ENCODE results near the gene TRPV5. TPM values are rescaled to one million over a fixed set of nuclear protein-coding genes. Genes with fewer than 3 reads are reported as not detected.
A peak's percentile ranks its signal among the peaks of the same experiment; 100 is the strongest.

The TRPV5 gene
- total and polyA plus RNA-seq, 2 of the 4 experiments (the other 2 are of a cell fraction) = not detected

- intact Hi-C loops (cut with micrococcal nuclease) = no loop called here
These were observed 66.0 kb downstream of the TRPV5 start for GRCh38 chr7:142867398-142868187.

More at GRCh38 chr7:142867398-142868187, 66.0 kb downstream of the TRPV5 start:
- H3K27me3 ChIP-seq (ENCODE audit: control insufficient read depth, insufficient read depth, low read length) = no peaks in the 10 kb centered on the region
- H2AFZ ChIP-seq (replicated peaks; ENCODE audit: low read length, poor library complexity) = no peak overlapping the region
- no peak overlapping the region for H4K91ac ChIP-seq (ENCODE audit: insufficient read depth, low read depth, low read length)
- no peak for DNase-seq
- no peak overlapping the region for H2BK120ac ChIP-seq (ENCODE audit: low read depth, low read length)
- H3K4me3 ChIP-seq (ENCODE audit: insufficient read depth, low read depth, low read length) = no peak overlapping the region
- no peak overlapping the region for H3K18ac ChIP-seq (ENCODE audit: low read depth, low read length)
- H2BK20ac ChIP-seq (ENCODE audit: low read depth, low read length) = no peak overlapping the region
- CTCF ChIA-PET = no interaction called here
- H3K9me3 ChIP-seq (ENCODE audit: control insufficient read depth, insufficient read depth, low read length) = no peaks in the 10 kb centered on the region
- no peaks in the 10 kb centered on the region for H3K79me1 ChIP-seq (ENCODE audit: low read depth in 1 of 2, low read length in 2 of 2)
- ATAC-seq (ENCODE audit: low read depth) = no peak
- no peak overlapping the region for H2BK15ac ChIP-seq (ENCODE audit: low read depth, low read length)
- no peak overlapping the region for H3K9ac ChIP-seq (ENCODE audit: low read depth, low read length)
- no peak overlapping the region for H3K4ac ChIP-seq (ENCODE audit: low read depth, low read length)
- no peak overlapping the region for H3K56ac ChIP-seq (ENCODE audit: extremely low read depth, insufficient read depth, low read length)
- H3K36me3 ChIP-seq (ENCODE audit: control insufficient read depth, insufficient read depth, low read length) = no peaks in the 10 kb centered on the region
- H3K4me1 ChIP-seq (ENCODE audit: control insufficient read depth, insufficient read depth, low read length) = no peaks in the 10 kb centered on the region
- H4K20me1 ChIP-seq (ENCODE audit: insufficient read depth, low read length) = no peaks in the 10 kb centered on the region
- H2BK5ac ChIP-seq (ENCODE audit: low read depth, low read length, poor library complexity, severe bottlenecking) = peak overlapping the region; percentile 13
- H3K4me2 ChIP-seq (ENCODE audit: low read depth, low read length) = no peak overlapping the region
- no peak overlapping the region for H4K8ac ChIP-seq (ENCODE audit: low read depth in 2 of 2, low read length in 2 of 2)
- in situ Hi-C loops (cut with MboI; ENCODE audit: low sequenced_read_pairs) (no loop called here), dilution Hi-C loops (cut with HindIII; ENCODE audit: low sequenced_read_pairs, unreplicated experiment) (no loop called here)
- H3K9me1 ChIP-seq (ENCODE audit: insufficient read depth, low read length) = no peaks in the 10 kb centered on the region
- WGBS, 2 experiments (ENCODE audit: extremely low coverage in 2 of 2, insufficient read length in 1 of 2) = 39% methylated on average over 9 of the region's 18 CpGs; no CpG with 5 or more reads in 1 of the 2 experiments
- H2AK9ac ChIP-seq (replicated peaks; ENCODE audit: low read depth, low read length, poor library complexity) = no peak overlapping the region
- H3K23ac ChIP-seq (ENCODE audit: low read depth, low read length) = no peak overlapping the region
- TF ChIP-seq SMC3 (IDR thresholded peaks at IDR 0.05; ENCODE audit: low read depth, low read length) (no peak), FOS (IDR thresholded peaks at IDR 0.05; ENCODE audit: low read depth, low read length) (no peak), RCOR1 (IDR thresholded peaks at IDR 0.05; ENCODE audit: insufficient replicate concordance, low read length) (no peak), MAZ (IDR thresholded peaks at IDR 0.05; ENCODE audit: borderline replicate concordance, low read depth, low read length) (no peak), POLR2A (IDR thresholded peaks at IDR 0.05; ENCODE audit: low read depth, low read length) (no peak), CEBPB (IDR thresholded peaks at IDR 0.05; ENCODE audit: low read depth, low read length) (no peak), RAD21 (IDR thresholded peaks at IDR 0.05; ENCODE audit: low read length) (no peak), BHLHE40 (IDR thresholded peaks at IDR 0.05; ENCODE audit: low read depth, low read length) (no peak), RFX5 (IDR thresholded peaks at IDR 0.05; ENCODE audit: low read depth, low read length) (no peak)
- no peak overlapping the region for H4K5ac ChIP-seq (ENCODE audit: low read depth, low read length)
- POLR2A ChIA-PET (ENCODE audit: unreplicated experiment) = no interaction called here
- H2AK5ac ChIP-seq (ENCODE audit: low read depth, low read length) = no peak overlapping the region
- no peak overlapping the region for H3K27ac ChIP-seq (ENCODE audit: insufficient read depth, low read length)
- BruUV-seq (replicated peaks) = no TSS peak
- no peak overlapping the region for H3K14ac ChIP-seq (replicated peaks; ENCODE audit: low read depth, low read length)
